Limb (tissue), 2 donors: Measurements from ENCODE around the gene RTP3.

ENCODE experiments used
- DNase-seq, 2 donors: peaks; one replicate each; pipeline ENCODE4 v3.0.0-alpha.2; 2016; ENCODE audit errors: extremely low spot score in 2 of 2

RTP3 gene

GRCh38 chr3:46469680-46470357 is 28.0 kb upstream of the RTP3 start:
- DNase-seq, result no peak

- DNase-seq, result no peak
Observed at GRCh38 chr3:46470831-46471230, 26.9 kb upstream of the RTP3 start.

- no peak for DNase-seq
Observed at GRCh38 chr3:46471371-46471914, 26.3 kb upstream of the RTP3 start.

- DNase-seq, result no peak
Observed at GRCh38 chr3:46472736-46473135, 25.0 kb upstream of the RTP3 start.

GRCh38 chr3:46477145-46477544 is 20.6 kb upstream of the RTP3 start:
- DNase-seq, result no peak

GRCh38 chr3:46477756-46478155 is 20.0 kb upstream of the RTP3 start:
- DNase-seq, result peak in 1 of 2 donors; percentile 12

DNA sequence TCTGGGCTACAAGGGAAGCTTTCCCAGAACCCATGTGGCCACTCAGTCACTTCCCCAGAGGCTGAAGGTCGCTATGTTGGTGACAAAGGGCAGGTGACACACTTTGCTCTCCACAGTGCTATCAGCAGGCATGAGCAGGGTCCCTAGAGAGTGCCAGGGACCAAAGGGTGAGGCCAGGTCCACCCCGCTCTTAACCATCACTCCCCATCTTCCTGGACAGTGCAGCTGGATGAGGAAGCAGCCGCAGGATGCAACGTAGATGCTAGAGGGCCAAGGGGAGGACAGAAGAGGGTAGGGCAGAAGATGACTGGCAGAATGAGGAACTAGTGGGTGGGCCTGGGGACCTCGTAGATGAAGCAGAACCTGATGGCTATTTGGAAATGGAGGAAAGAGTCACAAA is 19.4 kb upstream of the RTP3 start:
- no peak for DNase-seq

DNA sequence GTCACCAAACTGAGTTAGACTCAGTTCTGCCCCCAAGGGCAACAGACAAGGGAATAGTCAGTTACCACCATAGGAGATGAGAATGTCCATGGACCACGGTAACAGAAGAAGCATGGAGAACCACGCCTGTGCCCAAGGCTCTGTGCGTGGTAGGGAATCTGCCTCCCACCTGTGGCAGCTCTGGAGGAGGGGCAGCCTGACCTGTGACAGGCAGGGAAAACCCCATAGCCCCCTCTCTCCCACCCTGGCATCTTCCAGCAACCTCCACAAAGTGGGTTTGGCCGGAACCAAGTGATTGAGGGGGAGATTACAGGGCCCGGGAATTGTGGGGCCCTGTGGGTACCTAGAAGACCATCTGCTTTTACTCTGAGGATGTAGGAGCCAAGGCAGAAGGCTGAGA is 18.8 kb upstream of the RTP3 start:
- peak in 1 of 2 donors; percentile 11 for DNase-seq

- no peak for DNase-seq
Observed at GRCh38 chr3:46479696-46480095, 18.1 kb upstream of the RTP3 start.

DNA sequence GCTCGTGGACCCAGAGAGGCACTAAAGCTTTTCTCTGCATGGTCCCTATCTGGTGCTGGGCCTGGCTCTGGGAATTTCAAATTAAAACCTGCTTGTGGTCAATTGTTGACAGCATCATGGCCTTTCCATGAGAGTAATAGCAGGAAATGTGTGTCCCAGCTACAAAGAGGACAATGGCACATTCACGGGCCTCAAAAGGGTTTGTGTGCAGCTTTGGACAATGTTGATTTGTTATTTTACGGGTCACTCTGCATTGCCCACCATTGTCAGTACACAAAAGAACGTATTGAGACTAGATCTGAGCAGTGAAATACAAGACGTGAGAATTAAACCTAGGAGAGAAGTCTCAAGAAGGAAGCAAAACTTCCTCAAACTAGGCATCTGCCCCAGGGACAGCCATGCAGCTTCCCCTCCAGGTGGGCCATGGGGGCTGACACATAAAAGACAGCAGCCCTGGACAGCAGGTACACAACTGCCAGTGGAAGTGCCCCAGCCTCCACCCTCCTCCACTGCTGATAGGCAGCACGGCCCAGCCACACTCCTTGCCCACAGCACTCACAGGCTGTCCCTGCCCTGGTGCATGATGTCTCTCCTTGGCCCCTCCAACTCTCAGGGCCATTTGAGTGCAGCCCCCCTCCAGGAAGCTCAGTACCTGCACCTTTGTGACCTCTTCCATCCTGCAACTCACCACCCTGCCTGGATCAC is 17.1 kb upstream of the RTP3 start:
- DNase-seq, result no peak

- DNase-seq, result no peak
Observed at GRCh38 chr3:46481636-46482035, 16.1 kb upstream of the RTP3 start.

DNA sequence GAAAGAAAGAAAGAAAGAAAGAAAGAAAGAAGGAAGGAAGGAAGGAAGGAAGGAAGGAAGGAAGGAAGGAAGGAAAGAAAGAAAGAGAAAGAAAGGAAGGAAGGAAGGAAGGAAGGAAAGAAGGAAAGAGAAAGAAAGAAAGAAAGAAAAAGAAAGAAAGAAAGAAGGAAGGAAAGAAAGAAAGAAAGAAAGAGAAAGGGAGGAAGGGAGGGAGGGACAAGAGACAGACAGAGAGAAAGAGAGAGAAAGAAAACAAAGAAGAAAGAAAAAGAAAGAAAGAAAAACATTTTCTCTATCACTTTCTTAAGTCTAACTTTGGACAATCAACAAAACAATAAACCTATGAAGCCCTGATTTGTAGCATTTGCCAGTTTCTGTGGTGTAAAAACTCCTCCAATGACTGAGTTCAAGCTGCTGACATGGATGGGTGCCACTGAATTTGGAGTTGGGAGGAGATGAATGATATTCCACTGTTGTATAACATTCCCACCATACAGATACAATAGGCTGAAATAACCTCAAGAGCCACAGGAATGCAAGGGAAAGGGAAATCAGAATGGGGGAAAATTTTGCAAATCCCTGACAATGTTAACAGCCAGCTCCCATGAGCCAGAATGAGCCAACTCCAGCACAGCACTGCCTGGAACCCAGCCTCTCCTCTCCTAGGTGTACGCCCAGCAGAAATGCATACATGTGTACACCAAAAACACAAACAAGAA is 15.0 kb upstream of the RTP3 start:
- DNase-seq, result peak in 1 of 2 donors; percentile 9

DNA sequence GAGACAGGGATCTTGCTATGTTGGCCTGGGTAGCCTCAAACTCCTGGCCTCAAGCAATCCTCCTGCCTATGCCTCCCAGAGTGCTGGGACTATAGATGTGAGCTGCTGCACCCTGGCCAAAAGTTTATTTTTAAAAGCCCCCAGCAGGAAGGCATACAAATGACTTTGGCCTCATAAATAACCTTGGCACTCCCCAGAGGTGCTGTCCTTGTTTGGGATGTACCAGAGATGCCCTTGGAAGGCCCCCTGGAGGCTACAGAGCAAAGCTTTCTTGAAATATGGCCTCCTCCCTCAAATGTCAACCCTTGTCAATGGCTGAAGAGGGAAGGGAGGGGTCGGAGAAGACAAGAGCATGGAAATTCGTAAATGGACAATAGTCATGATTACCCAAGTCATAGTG is 14.0 kb upstream of the RTP3 start:
- no peak for DNase-seq

GRCh38 chr3:46484388-46484787 is 13.4 kb upstream of the RTP3 start:
- DNase-seq, result no peak

- DNase-seq, result peak; percentile 29 to 52
Observed at GRCh38 chr3:46484911-46485778, 12.6 kb upstream of the RTP3 start.

DNA sequence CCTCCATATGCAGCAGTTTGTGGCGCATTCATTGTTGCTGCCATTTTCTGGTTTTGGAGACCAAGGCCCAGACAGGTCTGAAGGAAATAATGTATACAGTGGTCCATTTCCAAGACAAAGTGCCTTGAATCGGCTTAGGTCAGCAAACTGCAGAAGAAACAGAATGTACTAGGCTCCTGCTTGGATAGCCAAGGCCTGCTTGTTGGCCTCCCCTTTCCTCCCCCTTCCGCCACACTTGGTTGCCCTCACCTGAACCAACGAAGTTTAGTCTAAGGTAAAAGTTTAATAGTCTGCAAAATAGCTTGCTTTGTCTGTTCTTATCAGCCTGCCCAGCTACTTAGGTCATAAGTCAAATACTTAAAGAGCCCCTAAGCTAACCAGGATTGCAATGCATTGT is 12.0 kb upstream of the RTP3 start:
- no peak for DNase-seq

GRCh38 chr3:46488735-46489361 is 8.9 kb upstream of the RTP3 start:
- peak; percentile 85 to 93 for DNase-seq

DNA sequence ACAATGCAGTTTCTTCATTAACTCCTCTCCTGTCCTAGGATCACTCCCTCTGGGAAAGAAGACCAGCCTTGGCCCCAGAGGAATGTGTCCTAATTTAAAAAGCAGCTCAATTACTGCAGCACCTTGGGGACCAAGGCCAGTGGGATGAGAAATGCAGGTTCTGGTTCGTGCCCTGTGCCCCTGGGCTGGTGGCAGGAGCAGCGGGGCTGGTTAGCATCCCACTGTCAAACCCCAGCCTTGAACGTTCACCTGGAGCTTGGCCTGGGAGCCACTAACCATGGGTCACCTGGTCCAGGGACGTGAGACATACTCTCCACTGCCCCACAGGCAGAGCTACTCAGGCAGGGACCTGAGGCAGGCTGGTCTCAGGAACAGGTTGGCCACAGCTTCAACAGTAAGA is 8.4 kb upstream of the RTP3 start:
- peak in 1 of 2 donors; percentile 20 for DNase-seq

GRCh38 chr3:46489875-46490274 is 7.9 kb upstream of the RTP3 start:
- peak in 1 of 2 donors; percentile 5 for DNase-seq

DNA sequence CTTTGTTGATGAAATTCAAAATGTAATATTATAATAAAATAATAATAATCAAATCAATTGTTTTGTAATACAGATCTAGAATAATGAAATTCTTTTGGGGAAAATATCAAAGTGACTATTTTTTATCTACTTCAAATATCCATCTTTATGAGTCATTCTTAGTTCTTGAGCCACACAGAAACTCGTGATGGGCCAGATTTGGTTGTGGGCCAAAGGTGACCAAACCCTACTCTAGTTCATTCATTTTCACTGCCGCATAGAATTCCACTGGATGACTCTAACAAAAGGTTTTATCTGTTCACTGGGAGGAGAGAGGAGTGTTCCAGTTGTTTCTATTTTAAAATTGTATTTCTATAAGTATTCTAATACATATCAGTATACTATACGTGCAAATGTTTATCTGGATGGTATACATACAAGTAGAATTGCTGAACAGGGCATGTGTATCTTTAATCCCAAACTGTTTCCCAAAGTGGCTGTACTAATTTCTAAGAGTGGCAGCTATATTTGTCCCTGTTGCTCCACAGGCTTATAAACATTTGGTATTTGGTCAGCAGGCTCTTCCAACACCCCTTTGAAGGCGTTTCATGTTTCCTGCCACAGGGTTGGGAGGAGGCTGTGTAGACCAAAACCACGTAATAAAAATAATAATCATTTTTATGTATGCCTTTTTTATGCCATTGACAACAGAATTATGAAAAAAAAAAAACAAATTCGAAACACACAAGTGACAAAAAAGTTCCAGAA is 7.3 kb upstream of the RTP3 start:
- peak in 1 of 2 donors; percentile 10 for DNase-seq
